Thoracic aorta (tissue), 2 donors: Measurements from ENCODE around the gene DEPDC5. TPM values are rescaled to one million over a fixed set of nuclear protein-coding genes. Genes with fewer than 3 reads are reported as not detected.

ENCODE experiments used
- ATAC-seq: fragments of 150-250 bp; one replicate; pipeline ENCODE4 v1.8.0; 2017; ENCODE audit warnings: low read depth; ENCODE audit not compliant: insufficient number of reproducible peaks, low FRiP score
- DNase-seq: peaks from one replicate; pipeline ENCODE4 v3.0.0-alpha.2; 2020; ENCODE audit warnings: low spot score
- H3K27ac ChIP-seq, 2 donors: fragments of 200-600 bp; sonication (generic); 1 replicate in 1 of 2; 2 replicates in 1 of 2; pipeline ENCODE4 v1.5.1; 2016; ENCODE audit warnings: mild to moderate bottlenecking in 2 of 2, moderate library complexity in 2 of 2
- H3K27me3 ChIP-seq: fragments of 200-600 bp; sonication (generic); replicated peaks from 2 replicates; pipeline ENCODE4 v1.6.0; 2016; ENCODE audit warnings: mild to moderate bottlenecking; ENCODE audit not compliant: insufficient read depth
- H3K36me3 ChIP-seq: fragments of 200-600 bp; sonication (generic); one replicate; pipeline ENCODE4 v1.5.1; 2016
- H3K4me1 ChIP-seq, 2 donors: fragments of 200-600 bp; sonication (generic); 1 replicate in 1 of 2; 2 replicates in 1 of 2; pipeline versions ENCODE4 v1.5.1 to v1.6.0; 2016; ENCODE audit warnings: low read depth in 2 of 2, mild to moderate bottlenecking in 1 of 2; ENCODE audit not compliant: control insufficient read depth in 1 of 2
- H3K4me3 ChIP-seq: fragments of 200-600 bp; sonication (generic); 2 replicates; pipeline ENCODE4 v1.5.1; 2016; ENCODE audit warnings: mild to moderate bottlenecking
- H3K9me3 ChIP-seq: fragments of 200-600 bp; sonication (generic); 2 replicates; pipeline ENCODE4 v1.5.1; 2016
- CTCF ChIP-seq: fragments of 200-600 bp; sonication (generic); IDR thresholded peaks from one replicate; pipeline ENCODE4 v1.5.1; 2019; ENCODE audit warnings: antibody characterized with exemption
- total RNA-seq, 2 donors: library from RNA; depleted of rRNA; stranded (reverse); fragments of >200 nt; gene quantifications; one replicate each; pipeline versions ENCODE4 v1.1.0 to v1.2.3, GENCODE V29; 2016

DEPDC5 gene
- total RNA-seq, 2 donors from 2014 or later, result 31.3 to 52.7 TPM

DNA sequence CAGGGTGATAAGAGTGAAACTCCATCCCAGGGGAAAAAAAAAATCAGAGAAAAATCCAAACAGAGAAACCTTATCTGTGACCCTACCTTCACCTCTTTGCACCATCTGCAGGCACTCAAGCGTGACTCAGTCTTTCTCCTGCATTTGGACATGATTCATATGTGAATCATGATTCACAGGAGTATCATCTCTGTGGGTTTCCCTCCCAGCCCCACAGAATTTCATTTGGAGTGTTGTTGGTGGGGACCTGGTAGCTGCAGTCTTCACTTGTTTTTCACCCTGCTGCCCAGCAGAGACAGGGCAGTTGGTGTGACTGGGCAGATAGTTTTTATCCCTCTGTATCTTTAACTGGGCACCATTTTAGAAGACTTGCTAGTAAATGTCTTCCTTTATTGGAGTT, 75.7 kb downstream of the DEPDC5 start:
- H3K27ac ChIP-seq, result no peak overlapping the region
- TF ChIP-seq CTCF, result no peak
- no peak for DNase-seq

DNA sequence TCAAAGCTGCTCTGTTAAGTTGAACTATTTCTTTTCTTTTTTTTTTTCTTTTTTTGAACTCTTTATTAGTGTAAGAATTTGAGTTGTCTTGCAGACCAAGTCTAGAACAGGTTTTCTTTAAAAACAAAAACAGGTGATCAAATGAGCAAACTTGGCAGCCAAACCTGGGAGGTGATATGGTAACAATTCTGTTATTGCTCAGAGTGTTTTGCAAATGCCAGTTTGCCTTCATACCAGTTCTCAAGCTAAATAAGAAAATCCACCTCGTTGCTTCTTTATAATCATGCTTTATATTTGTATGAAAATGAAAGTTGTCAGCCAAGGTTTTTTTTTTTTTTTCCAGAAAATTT, 76.9 kb downstream of the DEPDC5 start:
- Histone ChIP-seq H3K27me3 (no peaks in the 10 kb centered on the region), H3K27ac (no peak overlapping the region), H3K4me3 (no peak overlapping the region), H3K4me1 (no peaks in the 10 kb centered on the region), H3K36me3 (peaks cover 19% of the 10 kb centered on the region), H3K9me3 (no peaks in the 10 kb centered on the region)
- ATAC-seq, result no peak
- TF ChIP-seq CTCF, result no peak
- DNase-seq, result no peak

More for the DNA sequence above, 75.7 kb downstream of the DEPDC5 start:
- H3K27me3 ChIP-seq, result no peaks in the 10 kb centered on the region
- H3K4me1 ChIP-seq, result no peaks in the 10 kb centered on the region
- H3K9me3 ChIP-seq, result no peaks in the 10 kb centered on the region
- no peak for ATAC-seq
- H3K4me3 ChIP-seq, result no peak overlapping the region
- H3K36me3 ChIP-seq, result peaks cover 20% of the 10 kb centered on the region

DNA sequence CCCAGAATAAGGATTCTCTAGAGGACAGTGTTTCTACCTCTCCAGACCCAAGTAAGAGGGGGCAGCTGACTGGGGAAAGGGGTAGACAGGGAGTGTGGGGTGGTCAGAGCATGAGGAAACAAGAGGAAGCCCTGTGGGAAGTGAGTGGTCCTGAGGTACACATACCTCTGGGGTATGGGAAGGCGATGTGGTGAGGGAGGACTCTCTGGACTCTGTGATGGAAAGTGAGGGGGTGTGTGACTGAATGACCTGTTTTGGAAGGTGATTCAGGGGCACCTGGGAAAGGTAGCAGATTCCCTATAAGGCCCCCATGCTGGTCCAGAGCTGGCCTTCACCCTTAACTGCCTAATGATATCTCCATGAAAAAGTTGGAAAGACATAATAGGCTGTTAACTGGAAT, 80.1 kb downstream of the DEPDC5 start:
- no peak for TF ChIP-seq CTCF
- no peak overlapping the region for H3K4me3 ChIP-seq
- no peaks in the 10 kb centered on the region for H3K27me3 ChIP-seq
- DNase-seq (no peak), ATAC-seq (no peak)
- no peak overlapping the region for H3K27ac ChIP-seq
- no peaks in the 10 kb centered on the region for H3K4me1 ChIP-seq
- H3K9me3 ChIP-seq, result no peaks in the 10 kb centered on the region
- H3K36me3 ChIP-seq, result peaks cover 18% of the 10 kb centered on the region

- TF ChIP-seq CTCF, result no peak
- Histone ChIP-seq H3K4me3 (no peak overlapping the region), H3K27ac (no peak overlapping the region), H3K36me3 (peaks cover 29% of the 10 kb centered on the region), H3K27me3 (no peaks in the 10 kb centered on the region), H3K4me1 (no peaks in the 10 kb centered on the region), H3K9me3 (no peaks in the 10 kb centered on the region)
- ATAC-seq, result no peak
- no peak for DNase-seq
Observed at GRCh38 chr22:31836010-31836409, 82.2 kb downstream of the DEPDC5 start.

GRCh38 chr22:31838917-31839316, 85.1 kb downstream of the DEPDC5 start:
- Histone ChIP-seq H3K27me3 (no peaks in the 10 kb centered on the region), H3K27ac (no peak overlapping the region), H3K4me3 (no peak overlapping the region), H3K4me1 (no peaks in the 10 kb centered on the region), H3K9me3 (no peaks in the 10 kb centered on the region), H3K36me3 (peaks cover 37% of the 10 kb centered on the region)
- ATAC-seq (no peak), DNase-seq (no peak)
- no peak for TF ChIP-seq CTCF
